Parathyroid adenoma (tissue), 2 donors: ENCODE data around the gene MAP2K2.

Source experiments
- H2AFZ ChIP-seq: fragments of 300-600 bp; sonication (generic); one replicate; pipeline ENCODE4 v1.7.0; 2017; ENCODE audit warnings: antibody characterized with exemption, mild to moderate bottlenecking
- H3K27ac ChIP-seq: fragments of 300-600 bp; sonication (generic); one replicate; pipeline ENCODE4 v1.7.0; 2017
- H3K27me3 ChIP-seq: fragments of 300-600 bp; sonication (generic); one replicate; pipeline ENCODE4 v1.7.0; 2017; ENCODE audit warnings: low read length; ENCODE audit not compliant: control insufficient read depth, insufficient read depth
- H3K36me3 ChIP-seq: fragments of 300-600 bp; sonication (generic); one replicate; pipeline ENCODE4 v1.7.0; 2017; ENCODE audit warnings: low read length; ENCODE audit not compliant: control insufficient read depth, insufficient read depth
- H3K4me1 ChIP-seq: fragments of 300-600 bp; sonication (generic); one replicate; pipeline ENCODE4 v1.7.0; 2017; ENCODE audit warnings: control low read depth
- H3K4me2 ChIP-seq: fragments of 300-600 bp; sonication (generic); one replicate; pipeline ENCODE4 v1.7.0; 2017; ENCODE audit warnings: low read length
- H3K4me3 ChIP-seq: fragments of 300-600 bp; sonication (generic); one replicate; pipeline ENCODE4 v1.7.0; 2017; ENCODE audit warnings: low read depth, low read length
- H3K79me2 ChIP-seq: fragments of 300-600 bp; sonication (generic); one replicate; pipeline ENCODE4 v1.7.0; 2017; ENCODE audit warnings: control low read depth
- H3K9ac ChIP-seq: fragments of 300-600 bp; sonication (generic); one replicate; pipeline ENCODE4 v1.7.0; 2017; ENCODE audit warnings: mild to moderate bottlenecking
- H3K9me3 ChIP-seq: fragments of 300-600 bp; sonication (generic); one replicate; pipeline ENCODE4 v1.7.0; 2017; ENCODE audit warnings: low read length; ENCODE audit not compliant: control insufficient read depth
- CTCF ChIP-seq: fragments of 300-600 bp; sonication (generic); IDR thresholded peaks from one replicate; pipeline ENCODE4 v1.7.0; 2017; ENCODE audit warnings: antibody characterized with exemption, mild to moderate bottlenecking
- donor health status: primary hyperparathyroidism.

MAP2K2 gene

GRCh38 chr19:4069331-4069959 is 54.5 kb downstream of the MAP2K2 start:
- TF ChIP-seq CTCF = no peak
- Histone ChIP-seq H3K79me2 (peaks cover 6% of the 10 kb centered on the region), H3K4me1 (no peaks in the 10 kb centered on the region), H3K9me3 (no peaks in the 10 kb centered on the region), H3K27ac (no peak overlapping the region), H3K36me3 (no peaks in the 10 kb centered on the region), H3K27me3 (no peaks in the 10 kb centered on the region), H3K4me2 (no peak overlapping the region), H3K4me3 (no peak overlapping the region), H2AFZ (no peak overlapping the region), H3K9ac (no peak overlapping the region)

- no peak for TF ChIP-seq CTCF
- Histone ChIP-seq H3K9ac (no peak overlapping the region), H3K79me2 (peaks cover 17% of the 10 kb centered on the region), H3K4me2 (peak overlapping the region; percentile 80), H3K4me1 (peaks cover 6% of the 10 kb centered on the region), H2AFZ (peak overlapping the region; percentile 97), H3K27ac (peak overlapping the region; percentile 47), H3K9me3 (no peaks in the 10 kb centered on the region), H3K36me3 (no peaks in the 10 kb centered on the region), H3K4me3 (no peak overlapping the region), H3K27me3 (no peaks in the 10 kb centered on the region)
Observed at GRCh38 chr19:4068047-4068966, 55.6 kb downstream of the MAP2K2 start.

DNA sequence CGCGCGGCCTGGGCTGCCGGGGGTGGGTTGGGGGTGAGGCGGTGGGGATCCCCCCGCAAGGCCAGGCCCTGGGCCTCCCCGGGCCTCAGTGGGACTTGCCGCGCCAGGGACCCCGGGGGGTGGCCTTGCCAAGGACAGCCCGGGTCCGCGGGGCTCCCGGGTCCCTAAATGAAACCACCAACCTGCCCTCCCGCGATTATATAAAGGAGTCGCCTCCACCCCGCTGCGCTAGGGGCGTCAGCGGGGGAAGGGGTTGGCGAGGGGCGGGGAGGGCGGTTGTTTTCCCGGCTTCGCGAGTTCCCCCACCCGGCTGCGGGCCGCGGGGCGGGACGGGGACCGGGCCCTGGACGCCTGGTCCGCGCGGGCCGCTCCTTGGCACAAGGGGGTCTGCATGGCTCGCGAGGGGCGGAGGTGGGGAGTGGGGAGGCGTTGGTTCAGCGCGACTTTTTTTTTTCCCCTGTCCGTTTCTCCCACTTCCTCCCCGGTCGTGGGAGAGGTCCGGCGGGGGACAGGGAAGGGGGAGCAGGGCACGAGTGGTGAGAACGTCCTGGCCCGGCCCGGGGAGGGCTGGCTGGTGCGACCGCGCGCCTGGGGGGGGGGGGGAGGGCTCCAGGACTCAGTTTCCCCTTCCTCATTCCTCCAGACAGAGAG is 56.4 kb downstream of the MAP2K2 start:
- H3K79me2 ChIP-seq = peaks cover 25% of the 10 kb centered on the region
- no peaks in the 10 kb centered on the region for H3K9me3 ChIP-seq
- H3K4me3 ChIP-seq = peak overlapping the region; percentile 69
- no peaks in the 10 kb centered on the region for H3K27me3 ChIP-seq
- peak overlapping the region; percentile 97 for H2AFZ ChIP-seq
- peak overlapping the region; percentile 80 for H3K4me2 ChIP-seq
- H3K27ac ChIP-seq = peak overlapping the region; percentile 78
- peak overlapping the region; percentile 87 for H3K9ac ChIP-seq
- peaks cover 14% of the 10 kb centered on the region for H3K4me1 ChIP-seq
- no peak for TF ChIP-seq CTCF
- no peaks in the 10 kb centered on the region for H3K36me3 ChIP-seq

DNA sequence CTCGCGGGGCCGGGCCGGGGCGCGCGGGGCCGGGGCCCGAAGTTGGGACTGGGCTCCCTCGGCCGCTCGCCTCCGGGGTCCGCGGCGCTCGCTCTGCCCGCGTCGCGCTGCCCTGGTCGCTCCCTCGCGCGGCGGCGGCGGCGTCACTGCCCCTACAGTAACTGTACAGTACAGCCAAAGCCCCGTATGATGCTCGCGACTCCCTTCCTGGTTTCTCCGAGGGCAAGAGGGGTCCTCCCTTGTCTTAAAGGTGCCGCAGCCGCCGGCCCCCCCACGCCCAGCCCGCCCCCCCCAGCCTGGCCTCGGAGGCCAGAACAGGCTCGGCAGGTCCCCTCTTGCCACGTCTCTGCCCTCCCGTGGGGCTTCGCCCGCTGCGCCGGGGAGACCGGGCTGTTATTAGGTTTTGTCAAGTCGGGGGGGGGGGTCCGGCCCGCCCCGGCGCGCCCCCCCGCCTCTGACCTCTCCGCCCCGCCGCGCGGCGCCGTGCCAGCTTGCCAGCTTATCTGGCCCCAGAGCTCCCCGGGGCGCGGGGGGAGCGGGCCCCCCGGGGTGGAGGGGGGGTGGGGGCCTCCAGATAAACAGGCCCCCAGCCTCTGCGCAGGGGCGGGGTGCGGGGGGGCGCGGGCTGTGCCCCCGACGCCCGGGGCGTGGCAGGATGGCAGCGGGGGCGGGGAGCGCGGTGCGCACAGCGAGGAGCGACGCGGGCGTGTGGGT is 57.1 kb downstream of the MAP2K2 start, which contains the start of gene ZBTB7A:
ZBTB7A (minus strand) TSS at position 218 of the 714 bp plus-strand sequence. CDS start 11,667 bp downstream, outside the sequence.
- no peaks in the 10 kb centered on the region for H3K27me3 ChIP-seq
- peak within 1 kb of the TSS; percentile 69 for H3K4me3 ChIP-seq
- H3K36me3 ChIP-seq = no peaks in the 10 kb centered on the region
- no peaks in the 10 kb centered on the region for H3K9me3 ChIP-seq
- H3K4me1 ChIP-seq = peaks cover 20% of the 10 kb centered on the region
- TF ChIP-seq CTCF = no peak
- H3K4me2 ChIP-seq = peak within 1 kb of the TSS; percentile 80
- peak within 1 kb of the TSS; percentile 87 for H3K9ac ChIP-seq
- peak within 1 kb of the TSS; percentile 80 for H3K27ac ChIP-seq
- peak within 1 kb of the TSS; percentile 97 for H2AFZ ChIP-seq
- peaks cover 32% of the 10 kb centered on the region for H3K79me2 ChIP-seq
